Measurements from ENCODE around the gene HTR5A.
"Not testable (repeated sequence)": the region's sequence is repeated elsewhere in the genome, so short reads cannot be mapped to it uniquely, and the experiment has no call there.

Gene HTR5A
- 0 reads per million in 2 experiments for total RNA-seq

DNA sequence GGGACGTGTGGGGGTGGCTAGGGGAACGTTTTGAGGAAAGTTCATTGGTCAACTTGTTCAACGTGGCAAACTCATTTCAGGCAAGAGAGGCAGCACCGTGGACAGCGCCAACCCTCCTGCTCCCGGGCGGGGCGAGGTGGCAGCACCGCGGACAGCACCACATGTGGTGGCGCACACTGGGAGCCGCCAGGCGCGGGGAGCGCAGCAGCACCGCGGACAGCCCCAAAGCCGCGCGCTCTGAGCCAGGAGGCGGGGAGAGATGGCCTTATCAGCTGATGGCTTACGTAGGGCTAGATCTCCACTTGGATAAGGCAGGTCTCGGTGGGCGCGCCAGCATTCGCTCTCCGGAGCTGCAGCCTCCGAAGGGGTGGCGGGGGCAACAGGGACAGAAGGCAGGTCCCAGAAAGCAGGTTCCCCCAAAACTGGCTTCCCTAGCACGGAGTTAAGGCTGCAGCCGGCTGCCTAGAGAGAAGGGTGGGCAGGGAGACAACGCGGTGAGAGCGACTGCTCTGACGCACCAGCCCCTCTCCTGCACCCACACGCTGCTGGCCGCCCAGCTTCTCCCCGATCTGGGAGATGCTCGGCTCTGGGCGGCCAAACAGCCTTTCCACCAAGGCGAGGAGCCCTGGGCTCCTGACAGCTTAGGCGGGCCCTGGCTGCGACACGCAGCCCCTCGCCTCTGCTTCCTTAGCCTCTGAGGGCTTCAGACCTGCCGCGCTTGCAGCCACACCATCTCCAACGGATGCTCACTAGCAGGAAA lies at the start of gene HTR5A:
Gene HTR5A, plus strand, starts transcription at position 333 of the 760 bp plus-strand sequence. CDS start 576 bp downstream, outside the sequence.
- DNase-seq (ENCODE audit: low read depth), result peak; percentile 70

DNA sequence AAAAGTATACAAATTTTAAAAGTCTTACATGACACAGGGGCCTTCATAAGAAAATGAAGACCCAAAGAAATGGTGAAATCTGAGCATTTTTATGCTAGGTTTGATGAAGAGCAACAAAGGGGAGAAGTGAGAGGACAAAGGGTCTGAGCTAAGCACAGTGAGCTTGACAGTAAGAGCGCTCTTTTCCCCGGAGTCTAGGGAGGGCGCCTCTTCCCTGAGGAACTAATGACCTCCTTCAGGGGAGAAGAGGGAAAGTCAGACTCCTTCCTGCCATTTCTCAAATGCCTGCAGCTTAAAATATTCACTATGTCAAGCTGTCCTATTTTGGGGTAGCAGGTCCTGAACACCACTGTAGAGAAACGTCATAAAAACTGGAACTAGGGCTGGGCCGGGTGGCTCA lies 49.1 kb upstream of the HTR5A start:
- no peak for DNase-seq (ENCODE audit: low read depth)

GRCh38 chr7:155021699-155022145 lies 48.4 kb upstream of the HTR5A start:
- DNase-seq (ENCODE audit: low read depth), result no peak

- DNase-seq (ENCODE audit: low read depth), result no peak
Measured at GRCh38 chr7:155027879-155028278, 42.2 kb upstream of the HTR5A start.

DNA sequence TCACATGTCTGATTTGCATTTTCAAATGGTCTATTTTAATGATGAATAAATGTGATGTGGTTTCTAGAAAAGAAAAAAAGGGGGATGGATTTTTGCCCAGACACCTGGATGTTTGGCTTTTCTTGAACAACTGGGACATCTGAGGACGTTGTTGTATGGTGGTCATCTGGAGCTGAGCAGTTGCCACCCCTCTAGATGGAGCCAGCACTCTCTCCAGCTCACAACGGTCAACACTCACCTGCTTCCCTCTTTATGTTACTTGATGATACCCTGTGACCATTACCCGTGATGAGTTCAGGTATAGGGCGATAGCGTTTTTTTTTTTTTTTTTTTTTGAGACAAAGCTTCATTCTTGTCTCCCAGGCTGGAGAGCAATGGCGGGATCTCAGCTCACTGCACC lies 37.1 kb upstream of the HTR5A start:
- no peak for DNase-seq (ENCODE audit: low read depth)

DNA sequence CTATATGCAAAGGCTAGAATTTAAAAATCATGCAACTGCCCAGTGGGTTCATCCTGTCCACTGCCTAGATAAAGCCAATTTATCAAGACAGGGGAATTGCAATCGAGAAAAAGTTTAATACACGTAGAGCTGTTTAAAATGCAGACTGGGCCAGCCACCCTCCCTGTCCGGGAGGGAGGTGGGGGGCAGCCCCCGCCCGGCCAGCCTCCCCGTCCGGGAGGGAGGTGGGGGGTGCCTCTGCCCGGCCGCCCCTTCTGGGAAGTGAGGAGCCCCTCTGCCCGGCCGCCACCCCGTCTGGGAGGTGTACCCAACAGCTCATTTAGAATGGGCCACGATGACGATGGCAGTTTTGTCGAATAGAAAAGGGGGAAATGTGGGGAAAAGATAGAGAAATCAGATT lies 35.6 kb upstream of the HTR5A start:
- DNase-seq (ENCODE audit: low read depth), result not testable (repeated sequence)

- no peak for DNase-seq (ENCODE audit: low read depth)
Measured at GRCh38 chr7:155038335-155038734, 31.8 kb upstream of the HTR5A start.

DNA sequence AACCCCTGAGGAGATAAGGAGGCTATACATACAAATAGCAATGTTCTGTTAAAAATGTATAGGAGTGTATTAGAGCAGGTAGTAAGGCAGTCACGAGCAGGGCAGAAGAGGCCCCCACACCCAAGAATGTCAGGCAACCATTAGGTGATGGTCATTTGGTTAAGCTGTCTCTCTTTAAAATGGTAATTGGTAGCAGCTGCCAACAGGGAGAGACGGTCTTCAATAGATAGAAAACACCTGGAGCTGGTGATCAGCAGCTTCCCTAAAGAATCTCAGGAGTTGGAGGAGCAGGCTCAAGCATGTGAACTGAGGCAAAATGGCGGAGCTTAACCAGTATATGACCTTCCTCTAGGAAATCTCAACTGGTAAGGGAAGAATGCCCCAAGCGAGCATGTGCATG lies 26.4 kb upstream of the HTR5A start:
- DNase-seq (ENCODE audit: low read depth), result no peak

- DNase-seq (ENCODE audit: low read depth), result no peak
Measured at GRCh38 chr7:155048006-155048405, 22.1 kb upstream of the HTR5A start.

GRCh38 chr7:155051355-155051754 lies 18.8 kb upstream of the HTR5A start:
- no peak for DNase-seq (ENCODE audit: low read depth)

DNA sequence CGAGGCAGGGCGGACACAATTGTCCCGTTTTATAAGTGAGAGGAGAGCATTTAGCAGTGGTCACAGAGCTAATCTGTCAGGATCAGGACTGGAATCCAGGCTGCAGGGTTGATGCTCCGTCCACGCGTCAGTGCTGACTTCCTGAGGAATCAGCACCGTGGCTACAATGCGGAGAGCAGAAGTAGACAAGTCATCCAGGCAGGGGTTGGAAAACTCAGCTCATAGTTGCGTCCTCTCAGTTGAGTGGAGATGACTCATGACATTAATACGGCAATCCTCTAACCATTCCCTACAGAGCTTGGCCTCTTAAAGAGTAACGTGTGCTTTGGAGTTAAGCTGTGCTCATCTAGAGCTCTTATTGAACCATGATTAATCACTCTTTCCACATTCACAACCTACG lies 17.1 kb upstream of the HTR5A start:
- DNase-seq (ENCODE audit: low read depth), result no peak

DNA sequence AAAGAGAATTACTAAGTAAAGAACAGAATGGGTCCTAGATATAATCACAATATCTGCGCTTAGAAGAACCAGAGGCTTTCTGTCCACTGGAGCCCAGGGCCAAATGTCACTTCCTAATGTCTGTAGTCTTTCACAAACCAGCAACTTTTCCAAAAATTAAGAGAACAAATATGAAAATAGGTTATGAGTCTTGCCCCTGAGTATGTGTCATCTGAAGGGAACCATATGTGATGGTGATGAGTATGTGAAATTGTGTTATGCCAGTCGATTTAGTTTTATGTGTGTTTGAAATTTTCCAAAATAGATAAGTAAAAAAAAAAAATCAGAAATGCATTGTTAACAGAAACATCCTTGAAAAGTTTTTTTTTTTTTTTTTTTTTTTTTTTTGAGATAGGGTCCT lies 15.4 kb upstream of the HTR5A start:
- DNase-seq (ENCODE audit: low read depth), result no peak

DNA sequence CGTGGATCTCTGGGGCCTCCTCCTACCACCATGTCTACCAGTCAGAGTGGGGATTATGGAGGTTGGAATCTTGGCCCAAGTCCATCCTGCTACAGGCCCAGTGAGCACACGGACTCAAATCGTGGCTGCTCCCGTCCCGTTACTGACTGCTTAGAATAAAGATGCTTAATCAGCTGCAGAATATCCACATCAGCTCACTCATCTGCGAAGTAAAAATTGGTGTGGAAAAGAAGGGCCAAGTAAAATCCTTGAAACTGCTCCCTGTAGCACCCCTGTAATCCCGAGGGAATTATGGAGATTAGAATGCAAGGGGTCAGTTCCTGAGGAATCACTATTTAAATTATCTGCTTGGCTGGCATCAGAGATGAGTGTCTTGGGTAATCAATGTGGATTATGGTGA lies 13.0 kb upstream of the HTR5A start:
- DNase-seq (ENCODE audit: low read depth), result no peak

DNA sequence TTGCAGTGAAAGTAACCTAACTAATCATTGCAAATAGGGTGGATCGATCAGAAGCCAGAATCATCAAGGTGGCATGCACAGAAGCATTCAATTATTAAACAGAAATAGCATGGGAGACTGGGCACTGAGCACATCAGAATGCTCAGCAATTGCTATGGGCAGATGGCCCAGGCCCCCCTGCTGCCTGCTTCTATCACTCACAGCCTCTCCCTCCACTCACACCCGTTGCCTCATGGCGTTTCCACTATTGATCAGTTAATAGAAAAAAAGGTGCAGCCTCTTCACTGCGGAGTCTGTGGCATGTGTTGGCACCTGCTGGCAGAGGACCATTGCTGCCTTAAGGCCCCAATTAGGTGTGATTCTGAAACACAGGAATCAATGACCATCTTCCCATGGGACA lies 11.2 kb upstream of the HTR5A start:
- DNase-seq (ENCODE audit: low read depth), result no peak

- no peak for DNase-seq (ENCODE audit: low read depth)
Measured at GRCh38 chr7:155059703-155060102, 10.4 kb upstream of the HTR5A start.

DNA sequence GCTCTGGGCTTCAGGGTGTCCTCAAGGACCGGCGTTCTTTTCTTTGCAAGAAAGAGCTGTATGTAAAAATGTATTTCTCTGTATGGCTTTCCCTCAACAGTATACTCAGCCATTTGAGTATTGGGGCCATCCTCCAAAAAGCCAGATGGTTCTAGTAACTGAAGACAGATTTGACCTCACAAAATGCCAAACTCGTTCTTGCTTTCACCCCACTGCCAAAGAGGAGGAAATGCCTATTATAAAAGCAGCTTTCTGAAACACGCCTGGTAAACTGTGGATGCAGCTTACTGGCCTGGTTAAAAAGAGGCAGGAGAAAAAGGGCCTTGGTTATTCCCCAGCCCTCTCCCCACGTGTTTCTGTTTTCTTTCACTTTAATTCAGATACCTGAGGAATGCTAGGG lies 7.7 kb upstream of the HTR5A start:
- DNase-seq (ENCODE audit: low read depth), result no peak

DNA sequence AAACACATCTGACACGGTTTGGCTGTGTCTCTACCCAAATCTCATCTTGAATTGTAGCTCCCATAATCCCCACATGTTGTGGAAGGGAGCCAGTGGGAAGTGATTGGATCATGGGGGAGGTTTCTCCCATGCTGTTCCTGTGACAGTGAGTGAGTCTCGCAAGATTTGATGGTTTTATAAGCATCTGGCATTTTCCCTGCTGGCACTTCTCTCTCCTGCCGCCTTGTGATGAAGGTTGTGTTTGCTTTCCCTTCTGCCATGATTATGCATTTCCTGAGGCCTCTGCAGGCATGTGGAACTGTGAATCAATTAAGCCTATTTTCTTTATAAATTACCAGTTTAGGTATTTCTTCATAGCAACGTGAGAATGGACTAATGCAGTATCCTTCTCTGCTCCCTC lies 5.9 kb upstream of the HTR5A start:
- no peak for DNase-seq (ENCODE audit: low read depth)

DNA sequence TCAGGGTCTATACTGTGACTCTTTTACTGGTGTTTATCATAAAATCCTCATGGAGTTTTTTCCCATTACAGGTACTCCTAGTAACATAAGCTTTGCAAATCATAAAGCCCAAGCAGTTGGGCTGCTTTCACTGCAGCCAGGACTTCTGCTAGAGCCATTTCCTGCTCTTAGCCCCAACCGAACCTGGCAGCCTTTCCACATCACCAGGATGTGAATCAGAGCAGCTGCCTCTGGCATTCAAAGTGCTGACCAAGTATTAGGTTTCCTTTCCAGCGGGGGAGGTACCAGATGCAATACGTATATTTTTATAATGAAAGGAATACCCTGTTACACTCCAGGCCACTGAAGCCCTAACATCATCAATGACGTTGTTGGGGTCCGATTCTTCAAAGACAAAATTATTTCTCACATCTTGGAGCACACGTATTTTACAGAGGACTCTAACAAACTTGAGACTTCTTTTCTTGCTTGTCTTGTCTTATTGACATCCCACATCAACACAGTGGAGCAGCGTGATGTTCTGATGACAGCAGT lies 3.6 kb upstream of the HTR5A start:
- DNase-seq (ENCODE audit: low read depth), result no peak

GRCh38 chr7:155071121-155071651 lies 1.1 kb downstream of the HTR5A start:
- DNase-seq (ENCODE audit: low read depth), result no peak

GRCh38 chr7:155071916-155072571 lies 1.9 kb downstream of the HTR5A start:
- DNase-seq (ENCODE audit: low read depth), result no peak

GRCh38 chr7:155073922-155074321 lies 3.8 kb downstream of the HTR5A start:
- no peak for DNase-seq (ENCODE audit: low read depth)

- DNase-seq (ENCODE audit: low read depth), result no peak
Measured at GRCh38 chr7:155084021-155084420, 13.9 kb downstream of the HTR5A start.

DNA sequence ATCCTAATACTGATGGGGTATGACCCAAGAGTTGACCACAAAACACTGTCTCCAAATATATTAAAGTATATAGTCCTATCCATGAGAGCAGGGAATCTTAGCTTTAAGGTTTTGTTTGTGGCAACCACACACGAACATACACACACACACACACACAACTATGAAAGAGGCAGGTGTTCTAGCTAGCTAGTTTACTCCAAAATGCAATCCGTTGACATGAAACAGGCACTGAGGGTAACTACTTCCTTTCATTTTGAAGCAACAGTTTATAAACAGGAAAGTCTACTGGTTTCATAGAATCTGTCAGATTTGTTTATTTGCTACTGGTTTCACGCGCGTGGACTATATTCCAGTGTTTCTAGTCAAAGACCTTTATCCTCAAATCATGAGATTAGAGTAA lies 14.8 kb downstream of the HTR5A start:
- no peak for DNase-seq (ENCODE audit: low read depth)
